ENCODE results near the gene LENEP. TPM values are rescaled to one million over a fixed set of nuclear protein-coding genes. Genes with fewer than 3 reads are reported as not detected.

LENEP gene
- polyA plus RNA-seq, 1 donor (not counting 4 experiments of a cell fraction or from before 2014, with no cell fraction given): not detected

GRCh38 chr1:154970631-154971340, 22.6 kb upstream of the LENEP start, which contains the start of gene SHC1:
Gene SHC1 (minus strand): TSS chr1:154970747. CDS start chr1:154970526, 221 bp downstream.
- Histone ChIP-seq H3K9me1 (ENCODE audit: control insufficient read depth, extremely low read depth, insufficient read depth, low read length) (no peaks in the 10 kb centered on the region), H3K79me2 (ENCODE audit: control insufficient read depth, insufficient read depth, low read length) (peaks cover 54% of the 10 kb centered on the region), H3K9me3 (ENCODE audit: control insufficient read depth, low read depth, low read length) (no peaks in the 10 kb centered on the region), H3K27me3 (ENCODE audit: control insufficient read depth, extremely low read depth, insufficient read depth, low read length) (no peaks in the 10 kb centered on the region), H3K4me3 (ENCODE audit: control insufficient read depth in 2 of 3, extremely low read depth in 1 of 3, insufficient read depth in 2 of 3, low read depth in 1 of 3, low read length in 3 of 3) (peak within 1 kb of the TSS; percentile 52 to 71 (median 54)), H2AFZ (ENCODE audit: control insufficient read depth, low read length) (no peak within 1 kb of the TSS), H3K9ac (ENCODE audit: control insufficient read depth, extremely low read depth, insufficient read depth, low read length) (peak within 1 kb of the TSS; percentile 79), H3K36me3 (ENCODE audit: control insufficient read depth in 2 of 2, extremely low read depth in 1 of 2, insufficient read depth in 2 of 2, low read length in 2 of 2) (peaks cover 14 to 32% of the 10 kb centered on the region in 2 experiments), H3K4me1 (ENCODE audit: control insufficient read depth, extremely low read depth, insufficient read depth, low read length) (peaks cover 50% of the 10 kb centered on the region), H4K20me1 (ENCODE audit: control insufficient read depth, extremely low read depth, insufficient read depth, low read length) (no peaks in the 10 kb centered on the region), H3K27ac (ENCODE audit: control insufficient read depth, insufficient read depth, low read length) (peak within 1 kb of the TSS; percentile 99), H3K4me2 (ENCODE audit: control insufficient read depth, extremely low read depth, insufficient read depth, low read depth, low read length) (peak within 1 kb of the TSS; percentile 76)
- DNase-seq (ENCODE audit: low read depth, low spot score): peak; percentile 84
- peak; percentile 65 for FAIRE-seq
- dilution Hi-C loops (cut with MboI; ENCODE audit: extremely low pct_ligation_motif_present, low sequenced_read_pairs): no loop called here
- TF ChIP-seq EZH2 (IDR thresholded peaks at IDR 0.05; ENCODE audit: low read length) (no peak), CTCF (optimal IDR thresholded peaks at IDR 0.05 in 1 of 3, IDR thresholded peaks at IDR 0.05 in 1 of 3, conservative IDR thresholded peaks at IDR 0.05 in 1 of 3; ENCODE audit: extremely low read depth in 1 of 3, insufficient read depth in 2 of 3, low read length in 3 of 3) (no peak)

GRCh38 chr1:154971341-154971998, 21.9 kb upstream of the LENEP start:
- Histone ChIP-seq H3K9ac (ENCODE audit: control insufficient read depth, extremely low read depth, insufficient read depth, low read length) (peak overlapping the region; percentile 79), H3K36me3 (ENCODE audit: control insufficient read depth in 2 of 2, extremely low read depth in 1 of 2, insufficient read depth in 2 of 2, low read length in 2 of 2) (peaks cover 8 to 25% of the 10 kb centered on the region in 2 experiments), H3K9me3 (ENCODE audit: control insufficient read depth, low read depth, low read length) (no peaks in the 10 kb centered on the region), H4K20me1 (ENCODE audit: control insufficient read depth, extremely low read depth, insufficient read depth, low read length) (no peaks in the 10 kb centered on the region), H3K79me2 (ENCODE audit: control insufficient read depth, insufficient read depth, low read length) (peaks cover 55% of the 10 kb centered on the region), H3K4me3 (ENCODE audit: control insufficient read depth in 2 of 3, extremely low read depth in 1 of 3, insufficient read depth in 2 of 3, low read depth in 1 of 3, low read length in 3 of 3) (peak overlapping the region; percentile 52 to 71 (median 54)), H2AFZ (ENCODE audit: control insufficient read depth, low read length) (no peak overlapping the region), H3K4me1 (ENCODE audit: control insufficient read depth, extremely low read depth, insufficient read depth, low read length) (peaks cover 52% of the 10 kb centered on the region), H3K9me1 (ENCODE audit: control insufficient read depth, extremely low read depth, insufficient read depth, low read length) (no peaks in the 10 kb centered on the region), H3K27me3 (ENCODE audit: control insufficient read depth, extremely low read depth, insufficient read depth, low read length) (no peaks in the 10 kb centered on the region), H3K4me2 (ENCODE audit: control insufficient read depth, extremely low read depth, insufficient read depth, low read depth, low read length) (peak overlapping the region; percentile 76), H3K27ac (ENCODE audit: control insufficient read depth, insufficient read depth, low read length) (peak overlapping the region; percentile 99)
- TF ChIP-seq CTCF (optimal IDR thresholded peaks at IDR 0.05 in 1 of 3, IDR thresholded peaks at IDR 0.05 in 1 of 3, conservative IDR thresholded peaks at IDR 0.05 in 1 of 3; ENCODE audit: extremely low read depth in 1 of 3, insufficient read depth in 2 of 3, low read length in 3 of 3): no peak
- DNase-seq (ENCODE audit: low read depth, low spot score): peak; percentile 70
- peak; percentile 69 for FAIRE-seq
- dilution Hi-C loops (cut with MboI; ENCODE audit: extremely low pct_ligation_motif_present, low sequenced_read_pairs): no loop called here

Data from keratinocyte (primary cell).